ENCODE results near the gene JAK1. TPM values are rescaled to one million over a fixed set of nuclear protein-coding genes. Genes with fewer than 3 reads are reported as not detected.

The JAK1 gene
- total and polyA plus RNA-seq, 2 experiments from 2014 or later = 8.0 to 19.5 TPM

GRCh38 chr1:64810001-64810400, 156.3 kb downstream of the JAK1 start:
- no peak for ATAC-seq
- Histone ChIP-seq H3K27ac (ENCODE audit: low read depth) (no peak overlapping the region), H3K9me2 (ENCODE audit: insufficient read depth) (no peaks in the 10 kb centered on the region), H3K4me1 (ENCODE audit: insufficient read depth) (no peaks in the 10 kb centered on the region), H3K4me3 (no peak overlapping the region), H3K36me3 (ENCODE audit: insufficient read depth) (peaks cover 4% of the 10 kb centered on the region; the same call in 1 of the 2 replicates), H3F3A (replicated peaks; ENCODE audit: low read depth) (no peaks in the 10 kb centered on the region), H3K27me3 (ENCODE audit: insufficient read depth) (no peaks in the 10 kb centered on the region), H3K4me2 (no peak overlapping the region), H4K20me1 (replicated peaks; ENCODE audit: insufficient read depth) (no peaks in the 10 kb centered on the region), H3K79me2 (replicated peaks; ENCODE audit: insufficient read depth) (no peaks in the 10 kb centered on the region), H2AFZ (no peak overlapping the region)
- no peak for TF ChIP-seq EZH2 (IDR thresholded peaks at IDR 0.05; ENCODE audit: low read depth, unreplicated experiment)
- no peak for TF ChIP-seq POLR2AphosphoS5 (IDR thresholded peaks at IDR 0.05; ENCODE audit: low read depth)
- TF ChIP-seq ZNF462 (CRISPR knock-in tag; IDR thresholded peaks at IDR 0.05) = no peak
- no peak for TF ChIP-seq CTCF (conservative IDR thresholded peaks at IDR 0.05; ENCODE audit: low read depth in 2 of 2)
- no peak for TF ChIP-seq CREB1 (CRISPR knock-in tag; IDR thresholded peaks at IDR 0.05; ENCODE audit: low read depth)
- no peak for TF ChIP-seq ZNF331 (CRISPR knock-in tag; IDR thresholded peaks at IDR 0.05; ENCODE audit: low read depth)
- no peak for TF ChIP-seq REST (IDR thresholded peaks at IDR 0.05; ENCODE audit: unreplicated experiment)
- TF ChIP-seq ZNF114 (CRISPR knock-in tag; IDR thresholded peaks at IDR 0.05) = no peak
- TF ChIP-seq NANOG (IDR thresholded peaks at IDR 0.05; ENCODE audit: borderline replicate concordance) = no peak
- TF ChIP-seq ETS1 (IDR thresholded peaks at IDR 0.05) = no peak
- TF ChIP-seq EZH2phosphoT487 (IDR thresholded peaks at IDR 0.05; ENCODE audit: unreplicated experiment) = no peak
- TF ChIP-seq STAT1 (IDR thresholded peaks at IDR 0.05; ENCODE audit: unreplicated experiment) = no peak
- TF ChIP-seq JUNB (IDR thresholded peaks at IDR 0.05; ENCODE audit: unreplicated experiment) = no peak
- Mint-ChIP-seq H3K4me3 (no peak overlapping the region), H3K9me3 (no peaks in the 10 kb centered on the region), H3K27ac (no peak overlapping the region), H3K27me3 (ENCODE audit: insufficient read depth, low read depth, poor library complexity) (no peaks in the 10 kb centered on the region), H3K36me3 (ENCODE audit: low read depth) (peaks cover 3% of the 10 kb centered on the region; the same call in 1 of the 3 replicates), H3K4me1 (0 out of 3 replicates have a peak, but pooled peaks cover under 1% of the 10 kb centered on the region)
- DNase-seq (ENCODE audit: low spot score) = no peak

Measured in GM23338 (cell line).